Kidney (tissue), 14 donors: ENCODE measurements around the gene PELI3. TPM values are rescaled to one million over a fixed set of nuclear protein-coding genes. Genes with fewer than 3 reads are reported as not detected.

Source experiments
- DNase-seq, 5 donors: peaks; one replicate each; pipeline ENCODE4 v3.0.0-alpha.2; 2013 to 2020
- FAIRE-seq: peaks from 2 replicates; lab custom pipeline; 2012; peaks lifted over from hg19 to GRCh38; lab: Jason Lieb, UNC
- H3K27ac ChIP-seq, 2 donors: one replicate each; pipeline ENCODE4 v1.7.0; 2013; ENCODE audit warnings: low read depth in 2 of 2, low read length in 2 of 2, inconsistent platforms in 1 of 2
- H3K27me3 ChIP-seq: one replicate; pipeline ENCODE4 v1.7.1; 2013; ENCODE audit warnings: low read length, inconsistent platforms; ENCODE audit not compliant: control insufficient read depth, insufficient read depth
- H3K36me3 ChIP-seq, 3 donors: one replicate each; pipeline versions ENCODE4 v1.7.0 to v1.7.1; 2013; ENCODE audit warnings: low read length in 3 of 3, control low read depth in 1 of 3, inconsistent platforms in 1 of 3; ENCODE audit not compliant: insufficient read depth in 3 of 3, control insufficient read depth in 2 of 3
- H3K4me1 ChIP-seq, 3 donors: one replicate each; pipeline versions ENCODE4 v1.7.0 to v1.7.1; 2013; ENCODE audit warnings: low read length in 3 of 3, inconsistent platforms in 1 of 3, low read depth in 1 of 3; ENCODE audit not compliant: control insufficient read depth in 2 of 3, insufficient read depth in 2 of 3
- H3K4me3 ChIP-seq, 3 donors: one replicate each; pipeline versions ENCODE4 v1.7.0 to v1.8.1; 2013; ENCODE audit warnings: low read length in 3 of 3, control low read depth in 1 of 3, inconsistent platforms in 1 of 3
- H3K9ac ChIP-seq, 3 donors: one replicate each; pipeline versions ENCODE4 v1.7.0 to v1.7.1; 2013; ENCODE audit warnings: low read length in 3 of 3, control low read depth in 1 of 3, inconsistent platforms in 1 of 3
- H3K9me3 ChIP-seq, 3 donors: one replicate each; pipeline versions ENCODE4 v1.7.0 to v1.7.1; 2013; ENCODE audit warnings: low read length in 3 of 3, control low read depth in 1 of 3, inconsistent platforms in 1 of 3; ENCODE audit not compliant: control insufficient read depth in 2 of 3, insufficient read depth in 1 of 3
- CTCF ChIP-seq: IDR thresholded peaks from 3 replicates; pipeline ENCODE4 v1.5.1; 2012; ENCODE audit warnings: mild to moderate bottlenecking, moderate library complexity, borderline replicate concordance; ENCODE audit not compliant: insufficient read depth; ENCODE audit errors: extremely low read depth
- intact Hi-C: fragments of 100-400 bp; cut with DNase I; formaldehyde crosslinking; loops from one replicate; pipeline ENCODE4 v1.11.1; 2022
- polyA plus RNA-seq: library from polyadenylated mRNA; stranded (reverse); fragments of 350-450 nt; fragmentation: Illumina TruSeq; extraction: RNeasy Lipid Tissue Mini Kit (QIAGEN cat#74804); gene quantifications from one replicate; pipeline ENCODE4 v1.2.3, GENCODE V29; 2014; ENCODE audit warnings: low read depth, low replicate concordance; ENCODE audit not compliant: insufficient read depth
- total RNA-seq: library from RNA; stranded (reverse); fragmentation: NEBNext Ultra II Directional; extraction: Animal tissue kit (Norgen Biotek cat#: 25700); gene quantifications from one replicate; pipeline ENCODE4 v1.2.1, GENCODE V29; 2021
- donor health status: control.
- donor health status: control.
- donor health status: control.
- donor health status: control.
- donor health status: control.
- donor health status: DM: yes; HTN: yes; CAD: no.
- donor health status: Normal renal cell carcinoma (clear cell type).

Gene PELI3
- total and polyA plus RNA-seq, 2 donors from 2014 or later, result 8.1 to 9.1 TPM

DNA sequence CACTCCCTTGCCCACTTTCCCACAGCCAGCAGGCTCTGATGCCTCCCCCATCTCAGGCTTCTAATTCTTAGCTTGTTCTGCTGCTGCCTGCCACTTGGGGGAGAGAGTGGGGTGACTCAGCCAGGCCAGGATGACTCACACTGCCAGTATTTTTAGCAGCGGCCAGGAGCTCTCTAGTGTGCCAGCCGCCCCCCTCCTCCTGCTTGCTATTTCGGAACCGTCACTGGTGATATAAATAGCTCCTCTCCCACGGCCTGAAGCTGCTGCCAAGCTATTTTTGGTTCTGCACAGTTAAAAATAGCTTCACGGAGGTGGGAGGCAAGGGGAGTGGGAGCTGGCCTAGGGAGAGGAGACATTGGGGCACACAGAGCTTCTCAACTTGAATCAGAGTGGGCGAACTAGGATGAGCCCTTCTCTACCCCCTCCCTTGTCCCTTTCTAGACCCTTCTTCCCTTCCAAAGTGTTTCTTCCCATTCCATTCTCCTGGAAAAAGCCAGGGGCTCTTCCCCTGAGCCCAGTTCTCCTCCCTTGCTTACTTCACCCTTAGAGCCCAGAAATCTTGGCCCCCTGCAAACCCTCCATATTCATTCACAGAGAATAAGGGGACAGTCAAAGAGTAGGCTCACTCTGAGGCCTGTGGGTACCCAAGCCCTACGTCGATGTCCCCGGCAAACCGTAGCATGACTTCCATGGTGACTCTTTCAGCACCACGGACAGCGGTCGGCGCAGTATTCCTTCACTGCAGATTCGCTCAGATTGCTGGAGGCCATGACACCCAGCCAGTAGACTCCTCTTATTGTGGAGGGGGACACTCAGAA is 48.3 kb upstream of the PELI3 start:
- no peak for FAIRE-seq
- peak; percentile 6 for TF ChIP-seq CTCF
- Histone ChIP-seq H3K4me1 (peaks cover 0 to 4% (median 0%) of the 10 kb centered on the region in 3 donors), H3K4me3 (no peak overlapping the region), H3K9ac (no peak overlapping the region), H3K9me3 (no peaks in the 10 kb centered on the region), H3K27ac (no peak overlapping the region), H3K36me3 (no peaks in the 10 kb centered on the region), H3K27me3 (peaks cover 8% of the 10 kb centered on the region)
- DNase-seq, result peak; percentile 82 to 89 (median 86)
- intact Hi-C loops, result no loop called here

GRCh38 chr11:66418986-66419308 is 47.8 kb upstream of the PELI3 start:
- intact Hi-C loops, result no loop called here
- no peak for FAIRE-seq
- no peak overlapping the region for H3K27ac ChIP-seq

DNA sequence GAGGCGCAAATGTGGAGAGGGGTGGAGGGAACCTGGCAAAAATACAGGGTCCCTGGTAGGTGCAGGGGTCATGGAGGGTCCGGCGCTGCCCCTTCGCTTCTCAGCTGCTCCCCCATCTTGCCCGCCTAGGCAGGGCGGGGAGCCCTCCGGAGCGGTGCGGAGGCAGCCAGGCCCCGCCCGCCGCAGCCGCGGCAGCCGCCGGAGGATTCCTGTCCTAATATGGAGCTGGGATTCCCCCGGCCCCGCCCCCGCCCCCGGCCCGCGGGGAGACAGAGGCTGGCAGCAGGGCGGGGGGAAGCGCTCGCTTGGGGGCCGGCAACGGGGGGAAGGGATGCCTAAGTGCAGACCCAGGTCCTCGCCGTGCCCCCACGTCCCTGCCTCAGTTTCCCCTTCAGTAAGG is 46.9 kb upstream of the PELI3 start:
- Histone ChIP-seq H3K27me3 (peaks cover 8% of the 10 kb centered on the region), H3K4me1 (peaks cover 0 to 4% (median 0%) of the 10 kb centered on the region in 3 donors), H3K36me3 (no peaks in the 10 kb centered on the region), H3K27ac (no peak overlapping the region), H3K9ac (no peak overlapping the region), H3K4me3 (no peak overlapping the region), H3K9me3 (no peaks in the 10 kb centered on the region)
- no peak for DNase-seq
- TF ChIP-seq CTCF, result no peak
- no peak for FAIRE-seq
- intact Hi-C loops, result no loop called here

More at GRCh38 chr11:66418986-66419308, 47.8 kb upstream of the PELI3 start:
- DNase-seq, result no peak
- H3K27me3 ChIP-seq, result peaks cover 8% of the 10 kb centered on the region
- peaks cover 0 to 4% (median 0%) of the 10 kb centered on the region in 3 donors for H3K4me1 ChIP-seq
- no peaks in the 10 kb centered on the region for H3K9me3 ChIP-seq
- H3K4me3 ChIP-seq, result no peak overlapping the region
- no peak overlapping the region for H3K9ac ChIP-seq
- no peaks in the 10 kb centered on the region for H3K36me3 ChIP-seq
- no peak for TF ChIP-seq CTCF
